ENCODE results near the gene RB1. TPM values are rescaled to one million over a fixed set of nuclear protein-coding genes. Genes with fewer than 3 reads are reported as not detected.

The RB1 gene
- total and polyA plus RNA-seq, 2 experiments from 2014 or later = 19.5 to 22.3 TPM

DNA sequence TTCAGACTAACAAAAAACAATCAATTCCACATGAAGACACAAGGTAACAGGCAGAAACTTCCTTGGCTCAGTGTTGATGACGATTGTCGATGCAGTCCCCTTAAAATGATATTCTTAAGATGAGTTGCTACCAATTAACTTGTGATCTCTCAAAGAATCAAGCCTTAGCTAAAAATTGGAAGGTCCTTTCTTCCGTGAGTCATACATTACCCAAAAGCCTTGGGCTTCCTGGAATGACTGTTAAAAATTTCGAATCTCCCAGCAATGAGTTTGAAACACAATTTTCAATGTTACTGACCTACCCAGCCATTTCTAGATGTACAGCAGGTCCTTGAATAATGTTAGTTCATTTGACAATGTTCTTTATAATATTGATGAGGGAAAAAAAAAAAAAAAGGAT is 28.0 kb upstream of the RB1 start:
- Histone ChIP-seq H2AFZ (no peak overlapping the region), H3K4me1 (ENCODE audit: insufficient read depth) (no peaks in the 10 kb centered on the region), H3K4me2 (no peak overlapping the region), H3F3A (replicated peaks; ENCODE audit: low read depth) (no peaks in the 10 kb centered on the region), H4K20me1 (replicated peaks; ENCODE audit: insufficient read depth) (no peaks in the 10 kb centered on the region), H3K27ac (ENCODE audit: low read depth) (no peak overlapping the region), H3K79me2 (replicated peaks; ENCODE audit: insufficient read depth) (no peaks in the 10 kb centered on the region), H3K4me3 (no peak overlapping the region), H3K27me3 (ENCODE audit: insufficient read depth) (no peaks in the 10 kb centered on the region), H3K9me2 (ENCODE audit: insufficient read depth) (no peaks in the 10 kb centered on the region), H3K36me3 (ENCODE audit: insufficient read depth) (no peaks in the 10 kb centered on the region)
- ATAC-seq (no peak), DNase-seq (ENCODE audit: low spot score) (no peak)
- H3K36me3 Mint-ChIP-seq (ENCODE audit: low read depth) = no peaks in the 10 kb centered on the region
- no peaks in the 10 kb centered on the region for H3K4me1 Mint-ChIP-seq
- no peak overlapping the region for H3K4me3 Mint-ChIP-seq
- no peak for TF ChIP-seq EZH2phosphoT487 (IDR thresholded peaks at IDR 0.05; ENCODE audit: unreplicated experiment)
- TF ChIP-seq, protein P1, sequence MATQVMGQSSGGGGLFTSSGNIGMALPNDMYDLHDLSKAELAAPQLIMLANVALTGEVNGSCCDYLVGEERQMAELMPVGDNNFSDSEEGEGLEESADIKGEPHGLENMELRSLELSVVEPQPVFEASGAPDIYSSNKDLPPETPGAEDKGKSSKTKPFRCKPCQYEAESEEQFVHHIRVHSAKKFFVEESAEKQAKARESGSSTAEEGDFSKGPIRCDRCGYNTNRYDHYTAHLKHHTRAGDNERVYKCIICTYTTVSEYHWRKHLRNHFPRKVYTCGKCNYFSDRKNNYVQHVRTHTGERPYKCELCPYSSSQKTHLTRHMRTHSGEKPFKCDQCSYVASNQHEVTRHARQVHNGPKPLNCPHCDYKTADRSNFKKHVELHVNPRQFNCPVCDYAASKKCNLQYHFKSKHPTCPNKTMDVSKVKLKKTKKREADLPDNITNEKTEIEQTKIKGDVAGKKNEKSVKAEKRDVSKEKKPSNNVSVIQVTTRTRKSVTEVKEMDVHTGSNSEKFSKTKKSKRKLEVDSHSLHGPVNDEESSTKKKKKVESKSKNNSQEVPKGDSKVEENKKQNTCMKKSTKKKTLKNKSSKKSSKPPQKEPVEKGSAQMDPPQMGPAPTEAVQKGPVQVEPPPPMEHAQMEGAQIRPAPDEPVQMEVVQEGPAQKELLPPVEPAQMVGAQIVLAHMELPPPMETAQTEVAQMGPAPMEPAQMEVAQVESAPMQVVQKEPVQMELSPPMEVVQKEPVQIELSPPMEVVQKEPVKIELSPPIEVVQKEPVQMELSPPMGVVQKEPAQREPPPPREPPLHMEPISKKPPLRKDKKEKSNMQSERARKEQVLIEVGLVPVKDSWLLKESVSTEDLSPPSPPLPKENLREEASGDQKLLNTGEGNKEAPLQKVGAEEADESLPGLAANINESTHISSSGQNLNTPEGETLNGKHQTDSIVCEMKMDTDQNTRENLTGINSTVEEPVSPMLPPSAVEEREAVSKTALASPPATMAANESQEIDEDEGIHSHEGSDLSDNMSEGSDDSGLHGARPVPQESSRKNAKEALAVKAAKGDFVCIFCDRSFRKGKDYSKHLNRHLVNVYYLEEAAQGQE (IDR thresholded peaks at IDR 0.05; ENCODE audit: unreplicated experiment) = no peak
- no peak for TF ChIP-seq CREB1 (CRISPR knock-in tag; IDR thresholded peaks at IDR 0.05; ENCODE audit: low read depth)
- TF ChIP-seq, protein P2, sequence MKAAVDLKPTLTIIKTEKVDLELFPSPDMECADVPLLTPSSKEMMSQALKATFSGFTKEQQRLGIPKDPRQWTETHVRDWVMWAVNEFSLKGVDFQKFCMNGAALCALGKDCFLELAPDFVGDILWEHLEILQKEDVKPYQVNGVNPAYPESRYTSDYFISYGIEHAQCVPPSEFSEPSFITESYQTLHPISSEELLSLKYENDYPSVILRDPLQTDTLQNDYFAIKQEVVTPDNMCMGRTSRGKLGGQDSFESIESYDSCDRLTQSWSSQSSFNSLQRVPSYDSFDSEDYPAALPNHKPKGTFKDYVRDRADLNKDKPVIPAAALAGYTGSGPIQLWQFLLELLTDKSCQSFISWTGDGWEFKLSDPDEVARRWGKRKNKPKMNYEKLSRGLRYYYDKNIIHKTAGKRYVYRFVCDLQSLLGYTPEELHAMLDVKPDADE (IDR thresholded peaks at IDR 0.05) = no peak
- TF ChIP-seq POLR2AphosphoS5 (IDR thresholded peaks at IDR 0.05; ENCODE audit: low read depth) = no peak
- no peak for TF ChIP-seq NANOG (IDR thresholded peaks at IDR 0.05; ENCODE audit: borderline replicate concordance)
- no peak for TF ChIP-seq JUNB (IDR thresholded peaks at IDR 0.05; ENCODE audit: unreplicated experiment)
- no peak for TF ChIP-seq ZNF114 (CRISPR knock-in tag; IDR thresholded peaks at IDR 0.05)
- TF ChIP-seq, protein P3, sequence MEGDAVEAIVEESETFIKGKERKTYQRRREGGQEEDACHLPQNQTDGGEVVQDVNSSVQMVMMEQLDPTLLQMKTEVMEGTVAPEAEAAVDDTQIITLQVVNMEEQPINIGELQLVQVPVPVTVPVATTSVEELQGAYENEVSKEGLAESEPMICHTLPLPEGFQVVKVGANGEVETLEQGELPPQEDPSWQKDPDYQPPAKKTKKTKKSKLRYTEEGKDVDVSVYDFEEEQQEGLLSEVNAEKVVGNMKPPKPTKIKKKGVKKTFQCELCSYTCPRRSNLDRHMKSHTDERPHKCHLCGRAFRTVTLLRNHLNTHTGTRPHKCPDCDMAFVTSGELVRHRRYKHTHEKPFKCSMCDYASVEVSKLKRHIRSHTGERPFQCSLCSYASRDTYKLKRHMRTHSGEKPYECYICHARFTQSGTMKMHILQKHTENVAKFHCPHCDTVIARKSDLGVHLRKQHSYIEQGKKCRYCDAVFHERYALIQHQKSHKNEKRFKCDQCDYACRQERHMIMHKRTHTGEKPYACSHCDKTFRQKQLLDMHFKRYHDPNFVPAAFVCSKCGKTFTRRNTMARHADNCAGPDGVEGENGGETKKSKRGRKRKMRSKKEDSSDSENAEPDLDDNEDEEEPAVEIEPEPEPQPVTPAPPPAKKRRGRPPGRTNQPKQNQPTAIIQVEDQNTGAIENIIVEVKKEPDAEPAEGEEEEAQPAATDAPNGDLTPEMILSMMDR (conservative IDR thresholded peaks at IDR 0.05; ENCODE audit: low read depth in 2 of 2) = no peak
- TF ChIP-seq ZNF331 (CRISPR knock-in tag; IDR thresholded peaks at IDR 0.05; ENCODE audit: low read depth) = no peak
- TF ChIP-seq STAT1 (IDR thresholded peaks at IDR 0.05; ENCODE audit: unreplicated experiment) = no peak
- TF ChIP-seq EZH2 (IDR thresholded peaks at IDR 0.05; ENCODE audit: low read depth, unreplicated experiment) = no peak
- no peaks in the 10 kb centered on the region for H3K9me3 Mint-ChIP-seq
- no peak overlapping the region for H3K27ac Mint-ChIP-seq
- H3K27me3 Mint-ChIP-seq (ENCODE audit: insufficient read depth, low read depth, poor library complexity) = peaks cover 1% of the 10 kb centered on the region

All from GM23338 (cell line).